Measurements from ENCODE around the gene SPZ1. TPM values are rescaled to one million over a fixed set of nuclear protein-coding genes. Genes with fewer than 3 reads are reported as not detected.

The SPZ1 gene
- total and polyA plus RNA-seq, 2 of the 8 experiments (the other 6 are each of a cell fraction or from before 2014, with no cell fraction given), result not detected

GRCh38 chr5:80299601-80300000, 20.2 kb upstream of the SPZ1 start (continued):
- TF ChIP-seq CHD7 (IDR thresholded peaks at IDR 0.05; ENCODE audit: insufficient replicate concordance, low read length) (no peak), PHF8 (conservative IDR thresholded peaks at IDR 0.05; ENCODE audit: low read depth, low read length) (no peak)
